ENCODE measurements around the gene PARD3B. TPM values are rescaled to one million over a fixed set of nuclear protein-coding genes. Genes with fewer than 3 reads are reported as not detected.

PARD3B gene
- total RNA-seq, 1 donor from 2014 or later = not detected

GRCh38 chr2:205361272-205361671, 816.0 kb downstream of the PARD3B start:
- ATAC-seq (ENCODE audit: low read depth) (no peak), DNase-seq (no peak)
- H3K9me3 Mint-ChIP-seq = no peaks in the 10 kb centered on the region
- no peak overlapping the region for H3K27ac Mint-ChIP-seq
- intact Hi-C loops (cut with micrococcal nuclease) = no loop called here
- ChIA-PET POLR2A (no interaction called here), CTCF (no interaction called here)
- H3K4me1 Mint-ChIP-seq = no peaks in the 10 kb centered on the region
- no peak for TF ChIP-seq CTCF (IDR thresholded peaks at IDR 0.05)
- H3K4me3 Mint-ChIP-seq = no peak overlapping the region
- no peaks in the 10 kb centered on the region for H3K27me3 Mint-ChIP-seq
- H3K36me3 Mint-ChIP-seq (ENCODE audit: low read depth) = no peaks in the 10 kb centered on the region

- H3K4me1 Mint-ChIP-seq = no peaks in the 10 kb centered on the region
- ATAC-seq (ENCODE audit: low read depth) (no peak), DNase-seq (no peak)
- H3K27ac Mint-ChIP-seq = no peak overlapping the region
- no peaks in the 10 kb centered on the region for H3K36me3 Mint-ChIP-seq (ENCODE audit: low read depth)
- H3K4me3 Mint-ChIP-seq = no peak overlapping the region
- TF ChIP-seq CTCF (IDR thresholded peaks at IDR 0.05) = no peak
- H3K9me3 Mint-ChIP-seq = no peaks in the 10 kb centered on the region
- ChIA-PET CTCF (no interaction called here), POLR2A (no interaction called here)
- intact Hi-C loops (cut with micrococcal nuclease) = no loop called here
- H3K27me3 Mint-ChIP-seq = no peaks in the 10 kb centered on the region
Measured at GRCh38 chr2:205361970-205362369, 816.7 kb downstream of the PARD3B start.

- no peaks in the 10 kb centered on the region for H3K36me3 Mint-ChIP-seq (ENCODE audit: low read depth)
- H3K9me3 Mint-ChIP-seq = no peaks in the 10 kb centered on the region
- POLR2A ChIA-PET = no interaction called here
- no peaks in the 10 kb centered on the region for H3K27me3 Mint-ChIP-seq
- H3K27ac Mint-ChIP-seq = no peak overlapping the region
- H3K4me3 Mint-ChIP-seq = no peak overlapping the region
- H3K4me1 Mint-ChIP-seq = no peaks in the 10 kb centered on the region
- no peak for TF ChIP-seq CTCF (IDR thresholded peaks at IDR 0.05)
- DNase-seq (no peak), ATAC-seq (ENCODE audit: low read depth) (no peak)
- intact Hi-C loops (cut with micrococcal nuclease) = no loop called here
- CTCF ChIA-PET = no interaction called here
Measured at GRCh38 chr2:205364261-205364660, 819.0 kb downstream of the PARD3B start.

GRCh38 chr2:205366336-205367060, 821.2 kb downstream of the PARD3B start:
- DNase-seq (no peak), ATAC-seq (ENCODE audit: low read depth) (no peak)
- no peaks in the 10 kb centered on the region for H3K27me3 Mint-ChIP-seq
- TF ChIP-seq CTCF (IDR thresholded peaks at IDR 0.05) = no peak
- no peaks in the 10 kb centered on the region for H3K9me3 Mint-ChIP-seq
- ChIA-PET POLR2A (no interaction called here), CTCF (no interaction called here)
- no peak overlapping the region for H3K4me3 Mint-ChIP-seq
- intact Hi-C loops (cut with micrococcal nuclease) = no loop called here
- no peaks in the 10 kb centered on the region for H3K4me1 Mint-ChIP-seq
- H3K36me3 Mint-ChIP-seq (ENCODE audit: low read depth) = no peaks in the 10 kb centered on the region
- H3K27ac Mint-ChIP-seq = no peak overlapping the region

- no peak for TF ChIP-seq CTCF (IDR thresholded peaks at IDR 0.05)
- Mint-ChIP-seq H3K9me3 (no peaks in the 10 kb centered on the region), H3K27me3 (no peaks in the 10 kb centered on the region), H3K4me1 (no peaks in the 10 kb centered on the region), H3K4me3 (no peak overlapping the region), H3K36me3 (ENCODE audit: low read depth) (no peaks in the 10 kb centered on the region), H3K27ac (no peak overlapping the region)
- ChIA-PET POLR2A (no interaction called here), CTCF (no interaction called here)
- ATAC-seq (ENCODE audit: low read depth) (no peak), DNase-seq (no peak)
- intact Hi-C loops (cut with micrococcal nuclease) = no loop called here
Measured at GRCh38 chr2:205367331-205367935, 822.2 kb downstream of the PARD3B start.

All from activated B cell treated with CpG ODN at 0.5 μM for 24 hours (primary cell).